Chondrocyte (in vitro differentiated cells): ENCODE results near the gene TENT4A. TPM values are rescaled to one million over a fixed set of nuclear protein-coding genes. Genes with fewer than 3 reads are reported as not detected.

Source experiments
- DNase-seq: peaks from one replicate; pipeline ENCODE4 v3.0.0; 2021; ENCODE audit warnings: mixed read lengths, low spot score
- H3K27ac Mint-ChIP-seq: one replicate; pipeline ENCODE4 v1.8.0; 2021; ENCODE audit warnings: mild to moderate bottlenecking, moderate library complexity, mixed read lengths; ENCODE audit not compliant: unreplicated experiment
- H3K27me3 Mint-ChIP-seq: 2 replicates; pipeline ENCODE4 v1.8.0; 2021; ENCODE audit warnings: low read depth, mixed read lengths
- H3K36me3 Mint-ChIP-seq: 2 replicates; pipeline ENCODE4 v1.8.0; 2021; ENCODE audit warnings: low read depth, mixed read lengths
- H3K4me1 Mint-ChIP-seq: 2 replicates; pipeline ENCODE4 v1.8.0; 2021; ENCODE audit warnings: low read depth, mild to moderate bottlenecking, mixed read lengths
- H3K4me3 Mint-ChIP-seq: one replicate; pipeline ENCODE4 v1.8.0; 2021; ENCODE audit warnings: mild to moderate bottlenecking, moderate library complexity, mixed read lengths; ENCODE audit not compliant: unreplicated experiment
- H3K9me3 Mint-ChIP-seq: 2 replicates; pipeline ENCODE4 v1.8.0; 2021; ENCODE audit warnings: low read depth, mixed read lengths
- CTCF ChIP-seq: fragments of 200-600 bp; sonication (generic); IDR thresholded peaks from 2 replicates; pipeline ENCODE4 v1.5.0; 2021; ENCODE audit warnings: antibody characterized with exemption, mild to moderate bottlenecking, moderate library complexity
- total RNA-seq: library from RNA; stranded (reverse); gene quantifications from 3 replicates; pipeline ENCODE4 v1.2.1, GENCODE V29; 2021

TENT4A gene
- total RNA-seq, 1 donor from 2014 or later = 21.5 TPM

GRCh38 chr5:6760686-6761085 lies 47.5 kb downstream of the TENT4A start:
- H3K27me3 Mint-ChIP-seq = no peaks in the 10 kb centered on the region
- peaks cover 14% of the 10 kb centered on the region for H3K36me3 Mint-ChIP-seq
- H3K9me3 Mint-ChIP-seq = no peaks in the 10 kb centered on the region
- DNase-seq = no peak
- H3K4me3 Mint-ChIP-seq = no peak overlapping the region
- H3K4me1 Mint-ChIP-seq = peaks cover 3% of the 10 kb centered on the region
- no peak overlapping the region for H3K27ac Mint-ChIP-seq
- TF ChIP-seq CTCF = no peak

- Mint-ChIP-seq H3K27ac (no peak overlapping the region), H3K36me3 (peaks cover 8% of the 10 kb centered on the region), H3K27me3 (no peaks in the 10 kb centered on the region), H3K9me3 (no peaks in the 10 kb centered on the region), H3K4me1 (peaks cover 9% of the 10 kb centered on the region), H3K4me3 (no peak overlapping the region)
- no peak for TF ChIP-seq CTCF
- no peak for DNase-seq
Observed at GRCh38 chr5:6761333-6761732, 48.1 kb downstream of the TENT4A start.

DNA sequence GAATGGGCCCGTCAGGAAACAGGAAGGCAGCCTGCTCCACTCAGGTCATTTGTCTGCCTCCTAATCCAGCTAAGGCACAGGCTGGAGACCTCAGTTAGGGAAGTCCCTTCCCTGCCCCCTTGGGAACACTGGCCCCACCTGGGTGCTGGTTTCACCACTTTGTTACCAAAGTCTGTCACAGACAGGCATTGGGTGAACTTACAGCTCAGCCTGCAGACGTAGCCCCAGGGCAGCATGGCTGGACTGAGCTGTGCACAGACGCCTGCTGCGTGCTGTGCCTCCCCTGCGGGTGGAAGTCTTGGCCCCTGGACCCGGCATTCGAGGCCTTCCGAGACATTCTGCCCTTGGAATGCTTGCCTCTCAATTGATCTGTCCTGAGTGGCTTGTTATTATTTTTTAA lies 48.9 kb downstream of the TENT4A start:
- no peaks in the 10 kb centered on the region for H3K9me3 Mint-ChIP-seq
- no peaks in the 10 kb centered on the region for H3K27me3 Mint-ChIP-seq
- no peak overlapping the region for H3K27ac Mint-ChIP-seq
- H3K4me3 Mint-ChIP-seq = no peak overlapping the region
- H3K4me1 Mint-ChIP-seq = peaks cover 16% of the 10 kb centered on the region
- TF ChIP-seq CTCF = no peak
- DNase-seq = no peak
- H3K36me3 Mint-ChIP-seq = peaks cover 5% of the 10 kb centered on the region

DNA sequence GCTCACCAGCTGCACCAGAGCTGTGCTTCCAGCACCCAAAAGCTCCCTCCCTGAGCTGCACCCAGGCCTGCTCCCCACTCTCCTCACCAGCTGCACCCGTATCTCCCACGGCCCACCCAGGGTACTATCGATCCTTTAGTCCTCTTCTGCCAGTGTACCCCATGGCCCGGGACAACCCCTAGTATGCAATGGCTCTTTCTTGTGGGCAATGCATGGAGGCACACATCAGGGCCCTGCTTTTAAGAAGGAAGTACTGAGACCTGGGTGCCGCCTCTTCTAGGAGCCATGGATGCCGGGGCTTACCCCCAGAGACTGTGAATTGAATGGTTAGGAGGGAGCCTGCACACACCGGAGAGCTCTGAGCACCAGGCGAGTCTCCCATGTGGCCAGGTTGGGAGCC lies 49.5 kb downstream of the TENT4A start:
- peaks cover 5% of the 10 kb centered on the region for H3K36me3 Mint-ChIP-seq
- DNase-seq = no peak
- H3K4me3 Mint-ChIP-seq = no peak overlapping the region
- H3K9me3 Mint-ChIP-seq = no peaks in the 10 kb centered on the region
- H3K27me3 Mint-ChIP-seq = no peaks in the 10 kb centered on the region
- no peak overlapping the region for H3K27ac Mint-ChIP-seq
- H3K4me1 Mint-ChIP-seq = peaks cover 22% of the 10 kb centered on the region
- no peak for TF ChIP-seq CTCF

- no peaks in the 10 kb centered on the region for H3K9me3 Mint-ChIP-seq
- no peak for TF ChIP-seq CTCF
- peaks cover 1% of the 10 kb centered on the region for H3K36me3 Mint-ChIP-seq
- no peak overlapping the region for H3K27ac Mint-ChIP-seq
- H3K4me3 Mint-ChIP-seq = no peak overlapping the region
- H3K4me1 Mint-ChIP-seq = peaks cover 23% of the 10 kb centered on the region
- no peaks in the 10 kb centered on the region for H3K27me3 Mint-ChIP-seq
- DNase-seq = no peak
Observed at GRCh38 chr5:6763191-6763590, 50.0 kb downstream of the TENT4A start.
